Pulmonary artery endothelial cell (primary cell): Measurements from ENCODE around the gene RAP1GAP2. TPM values are rescaled to one million over a fixed set of nuclear protein-coding genes. Genes with fewer than 3 reads are reported as not detected.
"Not testable (repeated sequence)": the region's sequence is repeated elsewhere in the genome, so short reads cannot be mapped to it uniquely, and the experiment has no call there.

Source experiments
- DNase-seq: peaks from one replicate; pipeline ENCODE4 v3.0.0-alpha.2; 2011; ENCODE audit warnings: low read depth, low spot score
- total RNA-seq: library from RNA; depleted of rRNA; stranded (reverse); fragments of >200 nt; gene quantifications from 2 replicates; pipeline ENCODE4 v1.2.3, GENCODE V29; 2014

The RAP1GAP2 gene
- total RNA-seq, 1 donor from 2014 or later: 6.1 TPM

DNA sequence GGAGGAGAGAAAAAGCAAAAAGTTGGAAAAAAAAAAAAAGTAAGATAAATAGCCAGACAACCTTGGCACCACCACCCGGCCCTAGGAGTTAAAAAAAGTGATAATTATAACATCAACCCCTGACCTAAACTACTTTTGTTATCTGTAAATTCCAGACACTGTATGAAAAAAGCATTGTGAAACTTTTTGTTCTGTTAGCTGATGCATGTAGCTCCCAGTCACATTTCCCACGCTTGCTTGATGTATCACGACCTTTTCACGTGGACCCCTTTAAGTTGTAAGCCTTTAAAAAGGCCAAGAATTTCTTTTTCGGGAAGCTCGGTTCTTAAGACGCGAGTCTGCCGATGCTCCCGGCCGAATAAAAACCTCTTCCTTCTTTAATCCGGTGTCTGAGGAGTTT is 10.9 kb upstream of the RAP1GAP2 start:
- not testable (repeated sequence) for DNase-seq

GRCh38 chr17:2786176-2786881 is 9.9 kb upstream of the RAP1GAP2 start:
- DNase-seq: peak; percentile 44

- DNase-seq: no peak
Measured at GRCh38 chr17:2789700-2790099, 6.5 kb upstream of the RAP1GAP2 start.

- DNase-seq: no peak
Measured at GRCh38 chr17:2792366-2793169, 3.7 kb upstream of the RAP1GAP2 start.

- DNase-seq: no peak
Measured at GRCh38 chr17:2794111-2794803, 2.0 kb upstream of the RAP1GAP2 start.

DNA sequence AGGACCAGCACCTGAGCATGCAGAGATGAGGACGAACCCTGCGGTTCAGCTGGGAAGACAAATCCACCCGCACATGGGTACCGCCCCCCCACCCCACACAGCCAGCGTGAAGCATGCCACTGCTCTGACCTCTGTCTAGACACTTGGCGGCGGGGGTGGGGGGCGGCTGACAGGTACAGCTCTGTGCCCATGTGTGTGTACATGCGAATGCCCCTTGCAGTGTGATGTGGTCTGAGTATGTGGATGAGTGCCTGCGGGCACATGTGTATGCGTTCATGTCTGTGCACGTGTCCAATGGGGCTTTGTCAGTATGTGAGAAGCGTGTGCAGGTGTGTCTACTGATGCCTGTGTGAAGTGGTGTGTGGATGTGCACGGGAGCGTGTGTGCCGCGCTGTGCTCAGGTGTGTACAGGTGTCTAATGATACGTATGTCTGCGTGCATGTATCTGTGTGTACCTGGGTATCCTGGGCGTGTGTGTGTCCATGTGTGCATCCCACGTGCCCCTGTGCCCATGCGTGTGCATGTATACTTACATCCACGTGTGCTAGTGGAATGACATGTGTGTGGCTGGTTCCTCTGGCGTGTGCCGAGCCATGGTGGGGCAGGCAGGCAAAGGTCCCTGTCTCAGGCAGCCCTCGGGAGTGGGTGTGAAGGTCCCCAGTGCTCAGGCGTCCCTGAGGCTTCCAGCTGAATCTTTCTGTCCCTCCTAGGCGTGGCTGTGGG is 636 bp upstream of the RAP1GAP2 start:
- DNase-seq: no peak

DNA sequence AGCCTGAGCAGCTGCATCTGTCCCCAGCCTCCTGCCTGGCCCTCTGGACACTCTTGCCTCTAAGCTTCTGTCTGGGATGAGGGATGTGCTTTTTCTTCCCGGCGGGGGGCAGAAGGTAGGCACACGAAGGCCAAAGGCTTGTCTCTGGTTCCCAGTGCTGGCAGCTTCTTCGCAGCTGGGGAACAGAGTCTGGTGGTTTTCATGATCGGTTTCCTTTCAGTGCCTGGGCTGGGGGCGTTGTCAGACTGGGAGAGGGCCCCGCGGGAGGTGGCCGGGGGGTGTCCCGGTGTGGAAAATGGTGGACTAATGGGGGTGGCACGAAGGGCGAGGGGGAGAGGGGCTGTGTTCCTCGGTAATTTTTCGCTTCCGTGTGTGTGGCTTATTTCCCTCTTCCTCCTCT is 988 bp downstream of the RAP1GAP2 start:
- DNase-seq: no peak

DNA sequence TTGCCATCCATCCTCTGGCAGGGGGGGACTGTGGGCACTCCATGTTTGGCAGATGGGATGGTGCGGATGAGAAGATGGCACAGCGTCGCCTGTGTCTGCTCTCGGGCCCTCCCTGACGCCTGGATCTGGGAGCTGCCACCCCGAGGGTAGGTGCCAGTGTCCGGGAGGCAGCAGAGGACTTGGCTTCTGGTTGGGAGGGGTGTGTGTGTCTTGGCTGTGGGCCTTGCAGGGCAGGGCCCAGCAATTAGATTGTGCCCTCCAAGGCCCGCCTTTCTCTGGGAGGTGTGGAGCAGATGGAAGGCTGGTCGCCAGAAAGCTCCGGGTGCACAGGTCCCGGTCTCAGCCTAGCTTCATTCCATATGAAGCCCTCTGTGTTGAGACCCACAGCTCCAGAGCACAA is 1.4 kb downstream of the RAP1GAP2 start:
- no peak for DNase-seq

DNA sequence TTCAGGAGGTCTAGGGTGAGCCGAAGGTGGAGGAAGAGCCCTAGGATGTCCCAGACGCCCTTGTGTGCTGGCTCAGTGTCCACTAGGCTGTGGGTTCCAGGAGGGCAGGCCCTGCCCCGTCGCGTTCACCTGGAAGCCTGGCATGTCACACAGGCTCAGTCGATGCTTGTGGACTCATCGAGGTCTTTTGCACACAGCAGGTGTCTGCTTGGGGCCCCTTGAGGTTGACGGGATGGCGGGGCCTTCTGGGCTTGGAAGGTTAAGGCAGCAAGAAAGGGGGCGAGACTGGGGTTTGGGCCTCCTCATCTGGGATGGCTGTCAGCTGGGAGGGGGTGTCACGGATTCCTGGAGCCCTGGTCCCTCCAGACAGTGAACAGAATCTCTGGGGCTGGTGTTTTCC is 1.9 kb downstream of the RAP1GAP2 start:
- no peak for DNase-seq

DNA sequence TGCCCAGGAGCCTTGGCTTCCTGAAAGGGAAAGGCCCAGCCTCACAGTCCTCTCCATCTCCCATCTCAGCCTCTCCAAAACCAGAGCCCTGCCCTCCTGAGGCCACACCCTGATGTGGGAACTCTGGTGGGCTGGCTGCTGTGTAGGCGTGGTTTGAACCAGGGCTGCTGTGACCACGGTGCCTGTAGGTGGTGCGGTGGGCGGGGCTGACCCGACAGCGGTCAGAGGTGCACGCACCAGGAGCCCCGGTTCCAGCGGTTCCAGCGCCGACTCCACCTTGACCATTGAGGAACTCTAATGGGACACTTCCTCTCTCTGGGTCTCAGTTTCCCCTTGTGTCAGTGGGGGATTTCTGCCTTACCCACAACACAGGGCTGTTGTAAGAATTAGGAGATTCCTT is 2.4 kb downstream of the RAP1GAP2 start:
- DNase-seq: no peak

- no peak for DNase-seq
Measured at GRCh38 chr17:2799653-2800052, 3.4 kb downstream of the RAP1GAP2 start.

DNA sequence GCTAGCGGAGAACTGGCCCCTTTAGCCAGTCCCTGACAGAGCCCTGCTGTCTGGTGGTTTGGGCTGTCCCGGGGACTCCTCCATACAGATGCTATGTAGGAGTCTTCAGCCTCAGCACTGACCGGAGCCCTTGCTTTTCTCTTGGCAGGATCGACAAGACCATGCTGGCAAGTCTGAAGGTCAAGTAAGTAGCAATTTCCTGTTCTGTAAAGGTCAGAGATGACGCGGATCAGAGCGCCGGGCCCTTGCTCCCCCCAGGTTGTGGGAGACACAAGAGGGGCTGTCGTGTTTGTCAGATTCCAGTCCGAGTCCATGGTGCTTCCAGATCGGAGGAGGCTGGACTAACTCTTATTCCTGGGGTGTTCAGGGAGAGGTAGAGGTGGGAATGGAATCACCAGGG is 4.1 kb downstream of the RAP1GAP2 start:
- DNase-seq: no peak

DNA sequence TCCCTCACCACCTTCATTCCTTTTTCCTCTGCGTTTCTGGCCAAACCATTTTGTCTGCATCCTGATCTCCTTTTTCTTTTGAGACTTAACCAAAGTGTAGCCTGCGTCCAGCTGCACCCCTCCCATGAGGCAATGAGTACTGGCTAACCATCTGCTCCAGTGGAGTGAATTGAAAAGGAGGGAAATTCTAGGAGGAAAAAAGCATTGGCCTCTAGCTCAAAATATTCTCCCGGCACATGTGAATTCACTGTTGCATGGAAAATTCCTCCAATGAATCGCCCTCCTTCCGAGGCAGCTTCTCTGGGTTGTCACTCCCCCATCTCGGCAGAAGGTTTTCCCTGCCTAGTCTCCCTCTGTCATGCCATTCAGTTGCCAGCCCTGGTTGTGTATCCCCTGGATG is 5.6 kb downstream of the RAP1GAP2 start:
- no peak for DNase-seq

GRCh38 chr17:2802574-2802973 is 6.3 kb downstream of the RAP1GAP2 start:
- no peak for DNase-seq

- DNase-seq: no peak
Measured at GRCh38 chr17:2803386-2803785, 7.1 kb downstream of the RAP1GAP2 start.

DNA sequence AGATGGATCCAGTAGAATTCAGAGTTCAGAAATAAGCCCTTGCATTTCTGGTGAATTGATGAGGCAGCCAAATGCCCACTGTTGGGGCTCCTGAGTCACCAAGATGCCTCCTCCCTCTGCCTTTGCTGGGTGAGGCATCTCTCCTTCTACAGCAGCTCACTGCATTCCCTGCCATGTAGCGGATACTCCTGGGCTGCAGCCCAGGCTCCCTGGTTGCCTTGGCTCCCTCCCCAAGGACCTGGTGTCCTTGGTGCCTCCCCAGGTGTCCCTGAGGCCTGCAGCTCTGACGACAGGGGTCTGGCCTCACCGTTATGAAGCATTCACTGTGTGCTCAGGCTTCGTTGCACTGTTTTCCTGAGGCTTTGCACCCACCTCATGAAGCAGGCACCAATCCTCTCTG is 7.7 kb downstream of the RAP1GAP2 start:
- no peak for DNase-seq

DNA sequence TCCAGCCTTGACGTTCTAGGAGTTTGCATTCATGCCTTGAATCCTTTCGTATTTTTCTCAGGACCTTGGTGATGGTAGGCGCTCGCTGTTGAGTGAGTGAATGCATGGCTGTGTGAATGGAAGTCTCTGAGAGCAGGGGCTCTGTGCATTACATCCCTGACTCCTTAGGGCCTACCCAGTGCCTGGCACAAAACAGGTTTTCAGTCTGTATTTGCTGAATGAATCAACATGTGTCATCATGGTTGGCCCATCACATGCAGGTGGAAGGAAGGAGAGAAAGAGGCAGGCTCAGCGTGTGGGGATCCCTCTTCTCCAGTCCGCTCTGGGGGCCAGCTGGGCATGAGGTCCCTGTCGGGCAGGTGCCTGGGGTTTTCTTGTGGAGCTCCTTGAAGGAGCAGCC is 8.7 kb downstream of the RAP1GAP2 start:
- DNase-seq: no peak

DNA sequence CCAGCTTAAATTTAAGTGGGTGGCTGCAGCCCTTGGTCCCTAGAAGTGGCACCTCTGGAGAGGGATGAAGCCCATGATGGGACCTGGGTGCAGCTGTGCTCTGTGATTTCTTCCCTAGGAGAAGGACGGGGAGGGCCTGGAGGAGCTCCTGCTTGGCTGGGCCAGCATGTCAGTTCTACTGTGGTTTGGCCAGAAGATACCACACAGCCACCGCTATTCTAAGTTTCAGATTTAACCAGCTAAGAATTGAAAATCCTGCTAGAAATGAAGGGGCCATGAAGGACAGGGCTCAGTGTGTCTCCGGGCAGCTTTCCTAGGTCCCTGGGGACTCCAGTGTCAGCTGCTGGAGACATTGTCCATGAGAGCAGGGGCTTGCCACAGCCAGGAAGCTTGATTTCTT is 9.7 kb downstream of the RAP1GAP2 start:
- DNase-seq: no peak

DNA sequence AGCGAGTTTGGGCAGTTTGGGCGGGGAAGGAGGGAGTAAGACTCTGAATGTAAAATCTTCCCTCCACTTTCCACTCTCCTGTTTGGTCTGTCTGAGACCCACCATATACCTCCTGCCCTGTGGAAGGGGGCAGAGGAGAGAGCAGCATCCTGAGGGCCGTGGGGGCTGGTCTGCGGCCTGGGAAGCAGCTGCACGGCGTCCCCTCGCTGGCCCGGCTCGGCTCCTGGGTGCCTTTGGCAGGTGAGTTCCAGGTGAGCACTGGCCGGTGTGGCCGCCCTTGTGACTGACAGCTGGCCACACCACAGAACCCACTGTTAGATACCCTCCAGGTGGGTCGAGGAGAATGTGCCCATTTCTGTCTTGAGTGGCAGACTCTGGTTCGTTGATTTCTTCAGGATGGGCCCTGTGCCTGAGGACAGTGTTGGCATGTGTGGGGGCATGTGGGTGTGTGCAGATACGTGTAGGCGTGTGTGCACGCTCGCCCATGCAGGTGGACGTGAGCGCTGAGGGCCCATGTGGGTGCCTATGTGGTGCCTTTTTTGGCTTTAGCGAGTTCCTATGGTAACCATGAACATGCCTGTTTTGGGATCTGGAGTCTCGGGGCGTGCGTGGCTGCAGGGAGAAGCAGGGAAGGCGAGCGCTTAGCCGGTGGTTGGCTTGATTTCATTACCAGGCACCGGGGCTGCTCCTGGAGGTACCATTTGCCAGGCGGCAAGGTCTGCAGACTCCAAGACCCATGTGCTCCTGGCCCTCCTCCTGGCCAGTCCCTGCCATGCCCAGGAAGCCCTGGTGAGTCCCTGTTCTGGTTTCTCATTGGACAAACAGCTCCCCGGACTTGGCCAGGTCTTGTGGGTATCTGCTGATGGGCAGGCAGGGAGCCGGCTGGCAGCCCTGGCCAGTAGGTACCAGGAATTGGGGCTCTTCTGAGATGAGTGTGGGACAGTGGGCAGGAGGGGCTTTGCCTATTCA is 12.4 kb downstream of the RAP1GAP2 start:
- DNase-seq: no peak

DNA sequence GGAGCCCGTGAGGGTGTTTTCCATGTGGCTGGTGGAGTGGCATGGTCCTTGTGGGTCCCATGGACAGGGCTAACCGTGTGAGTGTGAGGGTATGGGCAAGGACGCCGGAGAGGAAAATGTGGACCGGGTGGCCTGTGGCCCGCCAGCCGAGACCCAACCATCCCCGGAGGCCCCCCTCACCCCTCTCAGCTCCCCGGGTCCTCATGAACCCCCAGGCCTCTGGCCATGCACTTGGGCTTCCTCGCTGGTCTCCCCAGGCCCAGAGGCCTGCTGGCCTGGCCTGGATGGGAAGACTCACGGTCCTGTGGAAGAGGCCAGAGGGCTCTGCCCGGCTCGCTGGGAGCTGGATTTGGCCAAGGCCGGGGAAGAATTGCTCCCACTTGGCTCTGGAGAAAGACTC is 13.1 kb downstream of the RAP1GAP2 start:
- DNase-seq: no peak

- no peak for DNase-seq
Measured at GRCh38 chr17:2814049-2814448, 17.8 kb downstream of the RAP1GAP2 start.
